ENCODE measurements around the gene CCR7. TPM values are rescaled to one million over a fixed set of nuclear protein-coding genes. Genes with fewer than 3 reads are reported as not detected.

Gene CCR7
- total and polyA plus RNA-seq, 2 of the 13 experiments (the other 11 are each of a cell fraction or from before 2014, with no cell fraction given), result 0.04 to 0.53 TPM

- TF ChIP-seq ZBTB33 (CRISPR knock-in tag; IDR thresholded peaks at IDR 0.05) (no peak), ARID5B (CRISPR knock-in tag; IDR thresholded peaks at IDR 0.05) (no peak), CHD4 (IDR thresholded peaks at IDR 0.05; ENCODE audit: borderline replicate concordance, low read length) (no peak), DNMT1 (CRISPR knock-in tag; IDR thresholded peaks at IDR 0.05) (no peak), USF2 (IDR thresholded peaks at IDR 0.05; ENCODE audit: low read depth, low read length) (no peak), USF2 (CRISPR knock-in tag; IDR thresholded peaks at IDR 0.05; ENCODE audit: borderline replicate concordance) (no peak), ZSCAN20 (CRISPR knock-in tag; IDR thresholded peaks at IDR 0.05; ENCODE audit: borderline replicate concordance) (no peak), RBM39 (IDR thresholded peaks at IDR 0.05; ENCODE audit: low read depth, low read length, poor library complexity, severe bottlenecking) (no peak), ZNF780A (CRISPR knock-in tag; IDR thresholded peaks at IDR 0.05) (no peak), EED (CRISPR knock-in tag; IDR thresholded peaks at IDR 0.05) (no peak), ZNF615 (CRISPR knock-in tag; IDR thresholded peaks at IDR 0.05; ENCODE audit: borderline replicate concordance) (no peak), ZNF616 (CRISPR knock-in tag; IDR thresholded peaks at IDR 0.05; ENCODE audit: low read depth) (no peak), AGO1 (IDR thresholded peaks at IDR 0.05; ENCODE audit: low read depth, low read length, poor library complexity, severe bottlenecking) (no peak), THYN1 (CRISPR knock-in tag; IDR thresholded peaks at IDR 0.05; ENCODE audit: borderline replicate concordance, low read depth) (no peak), ZNF576 (CRISPR knock-in tag; IDR thresholded peaks at IDR 0.05) (no peak), ZNF83 (CRISPR knock-in tag; IDR thresholded peaks at IDR 0.05; ENCODE audit: borderline replicate concordance) (no peak), TOPORS (CRISPR knock-in tag; IDR thresholded peaks at IDR 0.05) (no peak), MEIS1 (CRISPR knock-in tag; IDR thresholded peaks at IDR 0.05; ENCODE audit: borderline replicate concordance) (0 out of 2 replicates have a peak, but pooled peaks have one; percentile 4), TOE1 (CRISPR knock-in tag; IDR thresholded peaks at IDR 0.05) (no peak), CREB1 (IDR thresholded peaks at IDR 0.05) (no peak), CREB1 (CRISPR knock-in tag; IDR thresholded peaks at IDR 0.05) (no peak)
These were observed 24.0 kb downstream of the CCR7 start (continued) for GRCh38 chr17:40541060-40541872.
